ENCODE measurements around the gene SRP14.
"Not testable (repeated sequence)": the region's sequence is repeated elsewhere in the genome, so short reads cannot be mapped to it uniquely, and the experiment has no call there.

Gene SRP14

GRCh38 chr15:40016224-40016865 lies 22.6 kb downstream of the SRP14 start:
- no peak for DNase-seq

DNA sequence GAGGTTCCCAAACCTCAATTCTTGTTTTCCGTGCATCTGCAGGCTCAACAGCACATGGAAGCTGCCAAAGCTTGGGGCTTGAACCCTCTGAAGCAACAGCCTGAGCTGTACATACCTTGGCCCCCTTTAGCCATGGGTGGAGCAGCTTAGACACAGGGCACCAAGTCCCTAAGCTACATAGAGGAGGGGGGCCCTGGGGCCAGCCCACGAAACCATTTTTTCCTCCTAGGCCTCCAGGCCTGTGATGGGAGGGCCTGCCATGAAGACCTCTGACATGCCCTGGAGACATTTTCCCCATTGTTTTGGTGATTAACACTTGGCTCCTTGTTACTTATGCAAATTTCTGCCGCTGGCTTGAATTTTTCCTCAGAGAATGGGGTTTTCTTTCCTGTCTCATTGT lies 24.6 kb downstream of the SRP14 start:
- no peak for DNase-seq

- DNase-seq: not testable (repeated sequence)
These were observed 25.6 kb downstream of the SRP14 start for GRCh38 chr15:40013372-40013771.

DNA sequence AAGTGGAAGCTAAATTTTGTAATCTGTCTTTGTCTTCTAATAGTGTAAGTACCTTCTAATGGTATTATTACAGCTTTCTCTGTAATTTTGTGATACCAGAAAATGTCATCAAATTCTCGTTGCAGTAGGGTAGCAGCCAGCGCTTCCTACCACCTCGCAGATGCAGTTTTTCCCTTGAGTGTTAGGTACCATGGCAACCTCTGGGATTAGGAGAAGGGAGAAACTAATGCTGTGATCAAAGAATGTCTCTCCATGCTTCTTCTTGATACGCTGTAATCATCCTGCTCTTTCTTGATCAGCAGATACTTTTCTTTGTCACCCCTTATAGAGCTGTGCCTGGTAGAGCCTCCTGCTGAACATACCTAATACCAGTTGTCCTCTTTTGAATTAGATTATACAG lies 27.7 kb downstream of the SRP14 start:
- no peak for DNase-seq

- DNase-seq: no peak
These were observed 28.3 kb downstream of the SRP14 start for GRCh38 chr15:40010686-40011085.

DNA sequence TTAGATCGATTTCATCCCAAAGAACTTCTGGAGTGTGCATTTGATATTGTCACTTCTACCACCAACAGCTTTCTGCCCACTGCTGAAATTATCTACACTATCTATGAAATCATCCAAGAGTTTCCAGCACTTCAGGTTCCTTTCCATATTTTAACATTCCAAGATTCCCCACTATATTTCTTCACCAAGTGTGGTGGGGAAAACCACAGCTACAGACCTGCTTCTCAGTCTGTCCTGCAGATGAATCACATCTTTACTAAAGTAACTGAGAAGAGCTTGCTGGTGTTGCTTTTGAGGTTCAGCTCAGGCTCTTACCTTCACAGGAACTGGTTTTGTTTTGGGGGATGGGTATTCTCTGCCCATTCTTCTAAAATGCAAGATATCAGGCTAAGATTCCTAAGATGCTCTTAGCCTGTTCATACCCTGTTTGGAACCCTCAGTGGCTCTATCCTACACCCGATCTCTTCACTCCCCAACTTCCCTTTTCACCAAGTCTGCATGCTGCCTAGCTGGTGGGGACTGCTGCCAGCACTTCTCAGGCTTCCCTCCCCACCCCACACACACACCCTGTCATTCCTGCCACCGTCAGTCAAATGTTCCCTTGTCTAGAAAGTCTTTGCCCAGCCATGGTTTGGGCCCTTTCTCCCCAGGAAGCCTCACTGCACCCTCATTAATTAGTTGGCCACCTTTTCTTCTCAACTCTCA lies 30.8 kb downstream of the SRP14 start:
- no peak for DNase-seq

DNA sequence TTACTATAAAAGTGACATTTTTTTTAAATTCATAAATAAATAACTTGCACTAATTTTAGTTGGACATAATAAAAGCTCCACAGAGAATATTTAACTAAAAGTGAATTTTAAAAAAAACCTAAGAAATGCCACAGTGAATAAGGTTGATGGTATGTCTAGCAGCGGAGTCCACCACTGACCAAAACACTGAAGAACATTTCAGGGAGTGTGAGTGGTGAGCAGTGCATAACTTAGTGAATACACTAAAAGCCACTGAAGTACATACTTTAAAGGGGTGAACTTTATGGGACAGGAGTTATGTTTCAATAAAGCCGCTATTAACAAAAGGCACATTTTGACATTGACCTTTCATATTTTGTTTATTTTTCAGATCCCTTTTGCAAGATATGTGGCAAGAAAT lies 32.3 kb downstream of the SRP14 start:
- DNase-seq: no peak

DNA sequence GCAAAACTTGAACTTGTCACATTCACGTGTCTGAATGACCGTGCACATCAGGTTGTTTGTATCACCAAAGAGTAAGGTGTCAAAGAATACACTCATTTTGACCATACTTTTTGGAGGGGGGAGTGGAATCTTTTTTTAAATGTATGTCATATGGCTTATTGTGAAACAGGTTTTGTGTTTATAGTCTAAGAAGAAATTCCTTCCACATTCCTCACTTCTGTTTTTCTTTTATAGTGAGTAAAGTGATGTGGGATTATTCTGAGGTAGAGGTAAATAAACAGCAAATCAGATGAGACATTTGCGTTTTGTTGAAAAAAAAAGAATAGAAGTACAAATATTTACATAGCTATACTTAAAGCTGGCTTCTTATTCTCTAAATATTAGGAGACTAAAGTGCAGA lies 33.0 kb downstream of the SRP14 start:
- no peak for DNase-seq

DNA sequence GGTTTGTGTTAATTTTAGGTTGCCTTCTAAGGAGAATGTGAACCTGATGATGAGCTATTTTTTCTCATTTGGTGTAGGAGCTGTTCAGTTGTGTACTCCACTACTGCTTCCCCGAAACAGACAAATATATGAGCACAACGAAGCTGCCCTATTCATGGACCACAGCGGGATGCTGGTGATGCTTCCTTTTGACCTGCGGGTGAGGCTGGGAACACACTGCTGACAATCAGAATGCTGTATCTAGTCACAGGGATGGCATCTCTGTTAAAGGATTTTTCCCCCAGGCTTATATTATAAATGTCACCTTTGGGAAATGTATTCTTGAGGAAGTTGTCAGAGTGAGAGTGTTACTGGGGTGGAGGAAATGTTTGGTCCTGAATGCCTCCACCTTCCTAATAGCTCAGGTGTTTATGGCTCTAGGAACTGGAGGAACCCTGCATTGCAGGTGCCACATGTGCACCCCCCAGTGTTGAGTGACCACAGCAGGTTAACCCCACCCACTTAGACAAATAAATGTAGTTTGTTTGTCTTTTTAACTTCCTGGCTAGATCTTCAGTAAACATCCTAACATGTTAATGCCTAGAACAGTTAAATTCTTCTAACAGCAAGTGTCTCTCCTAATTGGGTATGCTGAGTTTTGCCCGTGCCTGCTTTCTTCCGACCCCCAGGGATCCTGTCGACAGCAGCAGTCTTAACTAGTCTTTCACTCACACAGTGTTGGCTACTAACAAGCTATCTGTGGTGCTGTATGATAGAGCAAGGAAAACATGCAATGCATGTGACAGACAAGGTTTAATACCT lies 35.7 kb downstream of the SRP14 start:
- no peak for DNase-seq

GRCh38 chr15:40002295-40002694 lies 36.7 kb downstream of the SRP14 start:
- DNase-seq: no peak

GRCh38 chr15:39999538-40000200 lies 39.3 kb downstream of the SRP14 start:
- no peak for DNase-seq

- DNase-seq: no peak
These were observed 40.4 kb downstream of the SRP14 start for GRCh38 chr15:39998511-39999077.

DNA sequence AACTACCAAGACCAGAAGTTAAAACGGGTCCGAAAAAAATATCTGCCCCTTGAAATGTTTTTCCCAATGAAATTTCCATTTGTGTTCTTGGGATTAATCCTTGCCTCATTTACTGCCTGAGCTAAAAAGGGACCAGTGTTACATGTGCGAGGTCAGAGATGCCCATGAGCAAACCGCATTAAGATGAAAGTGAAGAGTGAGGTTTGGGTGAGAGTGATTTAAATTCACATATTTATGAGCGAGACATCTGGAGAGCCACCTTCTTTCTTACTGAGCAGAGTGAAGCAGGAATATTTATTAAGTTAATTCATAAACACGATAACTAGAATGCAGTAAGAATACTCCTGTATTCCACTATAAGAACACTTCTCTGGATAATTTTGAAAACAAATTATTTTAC lies 41.3 kb downstream of the SRP14 start:
- DNase-seq: no peak

- DNase-seq: no peak
These were observed 42.0 kb downstream of the SRP14 start for GRCh38 chr15:39997031-39997430.

DNA sequence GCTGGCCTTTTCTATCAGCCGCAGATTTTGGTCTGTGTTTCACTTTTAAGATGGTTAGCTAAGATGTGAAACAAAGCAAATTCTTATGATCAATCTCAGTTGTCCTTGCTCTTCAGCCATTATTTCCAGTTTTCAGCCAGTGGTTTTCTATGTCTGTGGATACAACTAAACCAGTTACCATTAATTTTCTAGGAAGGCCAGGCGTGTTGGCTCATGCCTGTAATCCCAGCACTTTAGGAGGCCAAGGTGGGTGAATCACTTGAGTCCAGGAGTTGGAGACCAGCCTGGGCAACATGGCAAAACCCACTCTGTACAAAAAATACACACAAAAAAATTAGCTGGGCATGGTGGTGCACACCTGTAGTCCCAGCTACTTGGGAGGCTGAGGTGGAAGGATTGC lies 42.8 kb downstream of the SRP14 start:
- not testable (repeated sequence) for DNase-seq

DNA sequence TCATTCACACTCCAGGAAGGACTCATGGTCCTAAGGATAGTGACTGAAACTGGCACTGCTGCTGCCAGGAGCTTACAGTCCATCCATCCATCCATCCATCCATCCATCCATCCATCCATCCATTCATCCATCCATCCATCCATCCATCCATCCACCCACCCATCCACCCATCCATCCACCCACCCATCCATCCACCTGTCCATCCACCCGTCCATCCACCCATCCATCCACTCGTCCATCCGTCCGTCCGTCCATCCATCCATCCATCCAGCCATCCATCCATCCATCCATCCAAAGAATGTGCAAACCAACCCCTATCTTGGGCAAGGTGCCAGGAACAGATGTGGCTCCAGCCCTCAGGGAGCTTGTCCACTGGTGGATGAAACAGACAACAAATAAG lies 46.0 kb downstream of the SRP14 start:
- DNase-seq: not testable (repeated sequence)

- no peak for DNase-seq
These were observed 48.3 kb downstream of the SRP14 start for GRCh38 chr15:39990706-39991105.

GRCh38 chr15:39987821-39988220 lies 51.2 kb downstream of the SRP14 start:
- no peak for DNase-seq
